Measurements from ENCODE around the gene AP2A1. TPM values are rescaled to one million over a fixed set of nuclear protein-coding genes. Genes with fewer than 3 reads are reported as not detected.

Gene AP2A1
- total and polyA plus RNA-seq, 3 experiments from 2014 or later = 10.1 to 87.7 (median 82.5) TPM

- Mint-ChIP-seq H3K27me3 (no peaks in the 10 kb centered on the region), H3K36me3 (peaks cover 2 to 72% (median 4%) of the 10 kb centered on the region in 3 donors), H3K27ac (no peak overlapping the region), H3K4me1 (peaks cover 4 to 7% (median 7%) of the 10 kb centered on the region in 3 donors), H3K4me3 (no peak overlapping the region), H3K9me3 (no peaks in the 10 kb centered on the region)
- Histone ChIP-seq H3K4me1 (ENCODE audit: insufficient read depth, low read length) (no peaks in the 10 kb centered on the region), H3K36me3 (ENCODE audit: insufficient read depth, low read length) (peaks cover 18% of the 10 kb centered on the region), H3K4me3 (ENCODE audit: low read length) (no peak overlapping the region), H3K27ac (ENCODE audit: low read depth, low read length) (no peak overlapping the region), H3K9me3 (ENCODE audit: low read length) (no peaks in the 10 kb centered on the region), H3K27me3 (ENCODE audit: insufficient read depth, low read length, poor library complexity, severe bottlenecking) (no peaks in the 10 kb centered on the region)
- POLR2A ChIA-PET = no interaction called here
- CTCF ChIA-PET = no interaction called here
- no peak for DNase-seq
Measured at GRCh38 chr19:49830766-49831165, 64.0 kb downstream of the AP2A1 start.

GRCh38 chr19:49831592-49831991 is 64.8 kb downstream of the AP2A1 start:
- Mint-ChIP-seq H3K4me1 (peaks cover 1 to 7% (median 4%) of the 10 kb centered on the region in 3 donors), H3K9me3 (no peaks in the 10 kb centered on the region), H3K27ac (peak overlapping the region in 1 of 8 donors; percentile 52), H3K4me3 (no peak overlapping the region), H3K36me3 (peaks cover 2 to 73% (median 4%) of the 10 kb centered on the region in 3 donors), H3K27me3 (no peaks in the 10 kb centered on the region)
- Histone ChIP-seq H3K4me3 (ENCODE audit: low read length) (no peak overlapping the region), H3K27me3 (ENCODE audit: insufficient read depth, low read length, poor library complexity, severe bottlenecking) (no peaks in the 10 kb centered on the region), H3K9me3 (ENCODE audit: low read length) (no peaks in the 10 kb centered on the region), H3K4me1 (ENCODE audit: insufficient read depth, low read length) (no peaks in the 10 kb centered on the region), H3K36me3 (ENCODE audit: insufficient read depth, low read length) (peaks cover 18% of the 10 kb centered on the region), H3K27ac (ENCODE audit: low read depth, low read length) (no peak overlapping the region)
- ChIA-PET CTCF (no interaction called here), POLR2A (no interaction called here)
- DNase-seq = no peak

- Histone ChIP-seq H3K4me3 (ENCODE audit: low read length) (no peak overlapping the region), H3K36me3 (ENCODE audit: insufficient read depth, low read length) (peaks cover 18% of the 10 kb centered on the region), H3K27me3 (ENCODE audit: insufficient read depth, low read length, poor library complexity, severe bottlenecking) (no peaks in the 10 kb centered on the region), H3K27ac (ENCODE audit: low read depth, low read length) (no peak overlapping the region), H3K9me3 (ENCODE audit: low read length) (no peaks in the 10 kb centered on the region), H3K4me1 (ENCODE audit: insufficient read depth, low read length) (no peaks in the 10 kb centered on the region)
- Mint-ChIP-seq H3K27me3 (no peaks in the 10 kb centered on the region), H3K4me1 (peaks cover 0 to 7% (median 3%) of the 10 kb centered on the region in 3 donors), H3K36me3 (peaks cover 2 to 72% (median 4%) of the 10 kb centered on the region in 3 donors), H3K27ac (peak overlapping the region in 1 of 8 donors; percentile 54), H3K4me3 (no peak overlapping the region), H3K9me3 (no peaks in the 10 kb centered on the region)
- POLR2A ChIA-PET = no interaction called here
- CTCF ChIA-PET = no interaction called here
- no peak for DNase-seq
Measured at GRCh38 chr19:49832556-49832955, 65.8 kb downstream of the AP2A1 start.

GRCh38 chr19:49833599-49833998 is 66.8 kb downstream of the AP2A1 start:
- Histone ChIP-seq H3K36me3 (ENCODE audit: insufficient read depth, low read length) (peaks cover 18% of the 10 kb centered on the region), H3K27ac (ENCODE audit: low read depth, low read length) (no peak overlapping the region), H3K9me3 (ENCODE audit: low read length) (no peaks in the 10 kb centered on the region), H3K4me3 (ENCODE audit: low read length) (no peak overlapping the region), H3K4me1 (ENCODE audit: insufficient read depth, low read length) (no peaks in the 10 kb centered on the region), H3K27me3 (ENCODE audit: insufficient read depth, low read length, poor library complexity, severe bottlenecking) (no peaks in the 10 kb centered on the region)
- DNase-seq = no peak
- Mint-ChIP-seq H3K4me3 (no peak overlapping the region), H3K27ac (no peak overlapping the region), H3K27me3 (no peaks in the 10 kb centered on the region), H3K4me1 (peaks cover 0 to 7% (median 3%) of the 10 kb centered on the region in 3 donors), H3K36me3 (peaks cover 6 to 80% (median 9%) of the 10 kb centered on the region in 3 donors), H3K9me3 (no peaks in the 10 kb centered on the region)
- ChIA-PET POLR2A (no interaction called here), CTCF (no interaction called here)

GRCh38 chr19:49835562-49835961 is 68.8 kb downstream of the AP2A1 start:
- DNase-seq = no peak
- Histone ChIP-seq H3K36me3 (ENCODE audit: insufficient read depth, low read length) (peaks cover 18% of the 10 kb centered on the region), H3K9me3 (ENCODE audit: low read length) (no peaks in the 10 kb centered on the region), H3K4me1 (ENCODE audit: insufficient read depth, low read length) (no peaks in the 10 kb centered on the region), H3K27me3 (ENCODE audit: insufficient read depth, low read length, poor library complexity, severe bottlenecking) (no peaks in the 10 kb centered on the region), H3K27ac (ENCODE audit: low read depth, low read length) (no peak overlapping the region), H3K4me3 (ENCODE audit: low read length) (no peak overlapping the region)
- Mint-ChIP-seq H3K27me3 (no peaks in the 10 kb centered on the region), H3K27ac (peak overlapping the region in 1 of 8 donors; percentile 29), H3K9me3 (no peaks in the 10 kb centered on the region), H3K4me3 (no peak overlapping the region), H3K36me3 (peaks cover 12 to 80% (median 13%) of the 10 kb centered on the region in 3 donors), H3K4me1 (peaks cover 0 to 7% (median 3%) of the 10 kb centered on the region in 3 donors)
- ChIA-PET CTCF (no interaction called here), POLR2A (no interaction called here)

- Histone ChIP-seq H3K27me3 (ENCODE audit: insufficient read depth, low read length, poor library complexity, severe bottlenecking) (no peaks in the 10 kb centered on the region), H3K4me1 (ENCODE audit: insufficient read depth, low read length) (no peaks in the 10 kb centered on the region), H3K27ac (ENCODE audit: low read depth, low read length) (no peak overlapping the region), H3K4me3 (ENCODE audit: low read length) (no peak overlapping the region), H3K36me3 (ENCODE audit: insufficient read depth, low read length) (peaks cover 18% of the 10 kb centered on the region), H3K9me3 (ENCODE audit: low read length) (no peaks in the 10 kb centered on the region)
- Mint-ChIP-seq H3K27ac (no peak overlapping the region), H3K4me3 (no peak overlapping the region), H3K4me1 (peaks cover 0 to 7% (median 3%) of the 10 kb centered on the region in 3 donors), H3K9me3 (no peaks in the 10 kb centered on the region), H3K27me3 (no peaks in the 10 kb centered on the region), H3K36me3 (peaks cover 12 to 76% (median 13%) of the 10 kb centered on the region in 3 donors)
- POLR2A ChIA-PET = interaction anchor here (0.6 kb wide), 1 partner anchor 14 kb away, joined by 3 read pairs; no protein-coding TSS in a partner anchor
- no peak for DNase-seq
- CTCF ChIA-PET = no interaction called here
Measured at GRCh38 chr19:49836176-49837008, 69.6 kb downstream of the AP2A1 start.

GRCh38 chr19:49837009-49837310 is 70.2 kb downstream of the AP2A1 start:
- no peak overlapping the region for H3K4me3 ChIP-seq (ENCODE audit: low read length)
- H3K4me1 ChIP-seq (ENCODE audit: insufficient read depth, low read length) = no peaks in the 10 kb centered on the region
- H3K27ac ChIP-seq (ENCODE audit: low read depth, low read length) = no peak overlapping the region
- POLR2A ChIA-PET = interaction anchor here (0.6 kb wide), 1 partner anchor 15 kb away, joined by 3 read pairs; no protein-coding TSS in a partner anchor
- H3K36me3 ChIP-seq (ENCODE audit: insufficient read depth, low read length) = peaks cover 13% of the 10 kb centered on the region
- H3K27me3 ChIP-seq (ENCODE audit: insufficient read depth, low read length, poor library complexity, severe bottlenecking) = no peaks in the 10 kb centered on the region
- CTCF ChIA-PET = no interaction called here
- no peaks in the 10 kb centered on the region for H3K9me3 ChIP-seq (ENCODE audit: low read length)
- peak overlapping the region in 2 of 8 donors; percentile 17 to 86 for H3K27ac Mint-ChIP-seq
- no peaks in the 10 kb centered on the region for H3K27me3 Mint-ChIP-seq
- DNase-seq = no peak
- no peaks in the 10 kb centered on the region for H3K9me3 Mint-ChIP-seq
- H3K36me3 Mint-ChIP-seq = peaks cover 12 to 71% (median 13%) of the 10 kb centered on the region in 3 donors
- H3K4me3 Mint-ChIP-seq = no peak overlapping the region
- H3K4me1 Mint-ChIP-seq = peaks cover 0 to 7% (median 3%) of the 10 kb centered on the region in 3 donors

GRCh38 chr19:49837425-49837824 is 70.6 kb downstream of the AP2A1 start:
- Mint-ChIP-seq H3K4me3 (no peak overlapping the region), H3K27ac (peak overlapping the region in 2 of 8 donors; percentile 26 to 51), H3K36me3 (peaks cover 10 to 66% (median 13%) of the 10 kb centered on the region in 3 donors), H3K4me1 (peaks cover 0 to 5% (median under 1%) of the 10 kb centered on the region in 3 donors), H3K9me3 (no peaks in the 10 kb centered on the region), H3K27me3 (no peaks in the 10 kb centered on the region)
- peaks cover 9% of the 10 kb centered on the region for H3K36me3 ChIP-seq (ENCODE audit: insufficient read depth, low read length)
- DNase-seq = no peak
- ChIA-PET CTCF (no interaction called here), POLR2A (interaction anchor here (0.6 kb wide), 1 partner anchor 15 kb away, joined by 3 read pairs; no protein-coding TSS in a partner anchor)
- no peaks in the 10 kb centered on the region for H3K9me3 ChIP-seq (ENCODE audit: low read length)
- no peaks in the 10 kb centered on the region for H3K27me3 ChIP-seq (ENCODE audit: insufficient read depth, low read length, poor library complexity, severe bottlenecking)
- H3K4me1 ChIP-seq (ENCODE audit: insufficient read depth, low read length) = no peaks in the 10 kb centered on the region
- H3K4me3 ChIP-seq (ENCODE audit: low read length) = no peak overlapping the region
- no peak overlapping the region for H3K27ac ChIP-seq (ENCODE audit: low read depth, low read length)
